Gastroesophageal sphincter (tissue), 4 donors: Measurements from ENCODE around the gene SPINK2. TPM values are rescaled to one million over a fixed set of nuclear protein-coding genes. Genes with fewer than 3 reads are reported as not detected.

Experiments used
- ATAC-seq: fragments of 150-250 bp; one replicate; pipeline ENCODE4 v1.9.1; 2016; ENCODE audit warnings: mild to moderate bottlenecking, moderate library complexity
- H3K27ac ChIP-seq, 4 donors: fragments of 200-600 bp; sonication (generic) in 3 of 4; 1 replicate in 3 of 4; 2 replicates in 1 of 4; pipeline ENCODE4 v1.5.1; 2016 to 2019
- H3K27me3 ChIP-seq: fragments of 200-600 bp; sonication (generic); one replicate; pipeline ENCODE4 v1.5.1; 2019
- H3K36me3 ChIP-seq, 2 donors: fragments of 200-600 bp; sonication (generic); one replicate each; pipeline ENCODE4 v1.5.1; 2019; ENCODE audit warnings: control low read depth in 1 of 2
- H3K4me1 ChIP-seq, 3 donors: fragments of 200-600 bp; sonication (generic); 1 replicate in 2 of 3; 2 replicates in 1 of 3; pipeline ENCODE4 v1.5.1; 2016 to 2019; ENCODE audit warnings: control low read depth in 2 of 3
- H3K4me3 ChIP-seq, 2 donors: fragments of 200-600 bp; sonication (generic); one replicate each; pipeline ENCODE4 v1.5.1; 2019; ENCODE audit warnings: mild to moderate bottlenecking in 1 of 2, moderate library complexity in 1 of 2
- H3K9me3 ChIP-seq, 3 donors: fragments of 200-600 bp; sonication (generic); one replicate each; pipeline ENCODE4 v1.5.1; 2017 to 2019; ENCODE audit warnings: control low read depth in 2 of 3
- EP300 ChIP-seq: sonication (generic); formaldehyde crosslinking; IDR thresholded peaks from one replicate; pipeline ENCODE4 v1.6.1; 2017; ENCODE audit warnings: antibody characterized with exemption, mild to moderate bottlenecking
- POLR2A ChIP-seq, 2 donors: fragments of 450-650 bp; IDR thresholded peaks; one replicate each; pipeline ENCODE4 v1.6.1; 2017; ENCODE audit warnings: antibody characterized with exemption in 2 of 2, mild to moderate bottlenecking in 2 of 2, moderate library complexity in 1 of 2
- POLR2AphosphoS5 ChIP-seq: sonication (generic); formaldehyde crosslinking; IDR thresholded peaks from one replicate; pipeline ENCODE4 v1.6.1; 2017; ENCODE audit warnings: antibody characterized with exemption
- WGBS, 2 donors: methylation state at CpG; one replicate each; pipeline ENCODE4 v1.1.5; 2018; ENCODE audit warnings: low coverage in 1 of 2; 5-methylcytosine and 5-hydroxymethylcytosine counted together
- total RNA-seq, 4 donors: library from RNA; depleted of rRNA; stranded (reverse); fragments of >200 nt; gene quantifications; one replicate each; pipeline ENCODE4 v1.1.0, GENCODE V29; 2016
- TF ChIP-seq, protein P1 (sequence below), 4 experiments: fragments of 200-600 bp in 2 of 4; fragments of 450-650 bp in 2 of 4; sonication (generic) in 1 of 4; IDR thresholded peaks; one replicate each; pipeline ENCODE4 v1.5.1; 2017 to 2019; ENCODE audit warnings: antibody characterized with exemption in 4 of 4, mild to moderate bottlenecking in 2 of 4, moderate library complexity in 2 of 4

SPINK2 gene
- total RNA-seq, 4 donors from 2014 or later: not detected

GRCh38 chr4:56787380-56787779, 34.1 kb downstream of the SPINK2 start:
- Histone ChIP-seq H3K4me1 (peaks cover 0 to 6% (median 0%) of the 10 kb centered on the region in 3 donors), H3K27ac (peak overlapping the region in 3 of 4 donors; percentile 24 to 54 (median 24)), H3K27me3 (peaks cover 4% of the 10 kb centered on the region), H3K9me3 (no peaks in the 10 kb centered on the region), H3K4me3 (no peak overlapping the region), H3K36me3 (no peaks in the 10 kb centered on the region)
- TF ChIP-seq POLR2A (IDR thresholded peaks at IDR 0.05): no peak
- no peak for TF ChIP-seq POLR2AphosphoS5
- TF ChIP-seq, protein P1, sequence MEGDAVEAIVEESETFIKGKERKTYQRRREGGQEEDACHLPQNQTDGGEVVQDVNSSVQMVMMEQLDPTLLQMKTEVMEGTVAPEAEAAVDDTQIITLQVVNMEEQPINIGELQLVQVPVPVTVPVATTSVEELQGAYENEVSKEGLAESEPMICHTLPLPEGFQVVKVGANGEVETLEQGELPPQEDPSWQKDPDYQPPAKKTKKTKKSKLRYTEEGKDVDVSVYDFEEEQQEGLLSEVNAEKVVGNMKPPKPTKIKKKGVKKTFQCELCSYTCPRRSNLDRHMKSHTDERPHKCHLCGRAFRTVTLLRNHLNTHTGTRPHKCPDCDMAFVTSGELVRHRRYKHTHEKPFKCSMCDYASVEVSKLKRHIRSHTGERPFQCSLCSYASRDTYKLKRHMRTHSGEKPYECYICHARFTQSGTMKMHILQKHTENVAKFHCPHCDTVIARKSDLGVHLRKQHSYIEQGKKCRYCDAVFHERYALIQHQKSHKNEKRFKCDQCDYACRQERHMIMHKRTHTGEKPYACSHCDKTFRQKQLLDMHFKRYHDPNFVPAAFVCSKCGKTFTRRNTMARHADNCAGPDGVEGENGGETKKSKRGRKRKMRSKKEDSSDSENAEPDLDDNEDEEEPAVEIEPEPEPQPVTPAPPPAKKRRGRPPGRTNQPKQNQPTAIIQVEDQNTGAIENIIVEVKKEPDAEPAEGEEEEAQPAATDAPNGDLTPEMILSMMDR (IDR thresholded peaks at IDR 0.05): no peak
- no peak for TF ChIP-seq EP300
- 55% methylated on average over 6 of the region's 6 CpGs; no CpG with 5 or more reads in 1 of the 2 donors for WGBS, 2 donors
- ATAC-seq: no peak

GRCh38 chr4:56786955-56787354, 34.5 kb downstream of the SPINK2 start:
- Histone ChIP-seq H3K36me3 (no peaks in the 10 kb centered on the region), H3K9me3 (no peaks in the 10 kb centered on the region), H3K27ac (peak overlapping the region in 2 of 4 donors; percentile 24), H3K4me3 (no peak overlapping the region), H3K27me3 (peaks cover 4% of the 10 kb centered on the region), H3K4me1 (peaks cover 0 to 6% (median 0%) of the 10 kb centered on the region in 3 donors)
- TF ChIP-seq EP300 (no peak), POLR2AphosphoS5 (no peak), POLR2A (IDR thresholded peaks at IDR 0.05) (no peak)
- TF ChIP-seq, protein P1 (IDR thresholded peaks at IDR 0.05): no peak
- WGBS, 2 donors: 9% methylated on average over 9 of the region's 9 CpGs; no CpG with 5 or more reads in 1 of the 2 donors
- peak; percentile 77 for ATAC-seq

- Histone ChIP-seq H3K9me3 (no peaks in the 10 kb centered on the region), H3K27me3 (peaks cover 4% of the 10 kb centered on the region), H3K27ac (no peak overlapping the region), H3K4me1 (peaks cover 0 to 6% (median 0%) of the 10 kb centered on the region in 3 donors), H3K4me3 (no peak overlapping the region), H3K36me3 (no peaks in the 10 kb centered on the region)
- WGBS, 2 donors: 51 to 53% methylated on average over 3 to 5 of the region's 5 CpGs
- TF ChIP-seq, protein P1 (IDR thresholded peaks at IDR 0.05): no peak
- TF ChIP-seq POLR2AphosphoS5 (no peak), EP300 (no peak)
- no peak for ATAC-seq
These were observed 37.5 kb downstream of the SPINK2 start for GRCh38 chr4:56783986-56784385.

GRCh38 chr4:56782019-56782418, 39.5 kb downstream of the SPINK2 start:
- TF ChIP-seq EP300: no peak
- H3K27ac ChIP-seq: no peak overlapping the region
- no peak for ATAC-seq
- H3K4me3 ChIP-seq: no peak overlapping the region
- H3K4me1 ChIP-seq: peaks cover 0 to 4% (median 0%) of the 10 kb centered on the region in 3 donors
- 85 to 88% methylated on average over 6 to 8 of the region's 8 CpGs for WGBS, 2 donors
- H3K36me3 ChIP-seq: no peaks in the 10 kb centered on the region
- H3K9me3 ChIP-seq: no peaks in the 10 kb centered on the region
- H3K27me3 ChIP-seq: peaks cover 4% of the 10 kb centered on the region

DNA sequence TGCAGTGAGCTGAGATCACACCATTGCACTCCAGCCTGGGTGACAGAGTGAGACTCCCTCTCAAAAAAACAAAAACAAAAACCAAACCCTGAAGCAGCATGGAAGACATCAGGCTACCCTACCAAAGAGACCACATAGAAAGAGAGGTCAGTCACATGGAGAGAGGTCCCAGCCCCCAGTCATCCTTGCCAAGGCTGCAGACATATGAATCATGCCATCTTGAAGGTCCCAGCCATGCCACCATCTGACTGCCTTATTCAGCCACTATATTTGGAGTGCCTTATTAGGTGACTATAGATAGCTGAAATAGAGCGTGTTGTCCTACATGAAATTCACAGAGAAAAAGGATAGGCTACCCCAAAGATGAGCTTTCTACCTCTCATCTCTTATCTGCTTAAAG, 48.2 kb downstream of the SPINK2 start:
- Histone ChIP-seq H3K36me3 (no peaks in the 10 kb centered on the region), H3K27me3 (no peaks in the 10 kb centered on the region), H3K4me3 (no peak overlapping the region), H3K9me3 (no peaks in the 10 kb centered on the region), H3K4me1 (no peaks in the 10 kb centered on the region), H3K27ac (no peak overlapping the region)
- WGBS, 2 donors: 100% methylated on average over 1 of the region's 1 CpG
- TF ChIP-seq EP300 (no peak), POLR2A (IDR thresholded peaks at IDR 0.05) (no peak), POLR2AphosphoS5 (no peak)
- TF ChIP-seq, protein P1 (IDR thresholded peaks at IDR 0.05): no peak
- ATAC-seq: no peak
